Left colon (tissue), 2 donors: ENCODE data around the gene SYNGR4. TPM values are rescaled to one million over a fixed set of nuclear protein-coding genes. Genes with fewer than 3 reads are reported as not detected.
"Not testable (repeated sequence)": the region's sequence is repeated elsewhere in the genome, so short reads cannot be mapped to it uniquely, and the experiment has no call there.

ENCODE experiments used
- ATAC-seq: fragments of 200-7000 bp; cut with Tn5 transposase; one replicate; pipeline ENCODE4 v1.9.1; 2020; ENCODE audit warnings: mild to moderate bottlenecking, moderate library complexity
- DNase-seq, 2 donors: peaks; one replicate each; pipeline ENCODE4 v3.0.0-alpha.2; 2020
- intact Hi-C, 2 donors: fragments of 100-400 bp; cut with DNase I in 1 of 2; cut with micrococcal nuclease in 1 of 2; formaldehyde crosslinking; loops; one replicate each; pipeline versions ENCODE4 v1.11.2 to v1.14.0; 2022; cut with DNase I, micrococcal nuclease
- long read RNA-seq: library from polyadenylated mRNA; unstranded; transcript quantifications from one replicate; pipeline ENCODE4 v2.0.0, GENCODE V29; 2021
- total RNA-seq, 2 donors: library from RNA; stranded (reverse); fragmentation: NEBNext Ultra II Directional; extraction: Animal tissue kit (Norgen Biotek cat#: 25700); gene quantifications; one replicate each; pipeline ENCODE4 v1.2.1, GENCODE V29; 2021
- donor health status: DM: no; HTN: no; CAD: no.
- donor health status: DM: yes; HTN: yes; CAD: no.

Gene SYNGR4
- total RNA-seq, result not detected
- long read RNA-seq, result 0 reads

GRCh38 chr19:48363810-48364597 is at the start of gene SYNGR4, which contains the start of gene TMEM143:
Gene SYNGR4 (plus strand): TSS chr19:48364367. CDS start chr19:48365843, 1,476 bp downstream.
Gene TMEM143 (minus strand): TSS chr19:48363940. CDS start chr19:48363920, 20 bp downstream.
- peak; percentile 81 for ATAC-seq
- peak; percentile 99 for DNase-seq
- intact Hi-C loops, result no loop called here

DNA sequence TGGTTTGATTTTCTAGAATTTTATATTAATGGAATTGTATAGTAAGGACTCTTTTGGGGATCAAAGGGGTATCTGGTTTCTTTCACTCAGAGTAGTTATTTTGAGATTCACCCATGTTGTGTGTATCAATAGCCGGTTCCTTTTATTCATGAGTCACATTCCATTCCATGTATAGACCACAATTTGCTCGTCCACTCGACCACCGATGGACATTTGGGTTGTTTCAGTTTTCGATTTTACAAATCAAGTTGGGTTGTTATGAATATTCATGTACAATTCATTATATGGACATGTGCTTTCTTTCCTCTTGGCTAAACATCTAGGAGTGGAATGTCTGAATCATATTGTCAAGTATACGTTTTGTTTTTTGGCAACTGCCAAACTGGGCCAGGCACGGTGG is 48.5 kb upstream of the SYNGR4 start:
- intact Hi-C loops, result no loop called here
- no peak for ATAC-seq
- no peak for DNase-seq

GRCh38 chr19:48317708-48317960 is 46.5 kb upstream of the SYNGR4 start:
- intact Hi-C loops, DNase-seq, ATAC-seq: not testable (repeated sequence)

GRCh38 chr19:48318286-48318987 is 45.7 kb upstream of the SYNGR4 start:
- ATAC-seq, result no peak
- intact Hi-C loops, result no loop called here
- DNase-seq, result no peak

- intact Hi-C loops, result no loop called here
- ATAC-seq (peak; percentile 41), DNase-seq (peak; percentile 79 to 96)
Observed at GRCh38 chr19:48319647-48320541, 44.3 kb upstream of the SYNGR4 start.

DNA sequence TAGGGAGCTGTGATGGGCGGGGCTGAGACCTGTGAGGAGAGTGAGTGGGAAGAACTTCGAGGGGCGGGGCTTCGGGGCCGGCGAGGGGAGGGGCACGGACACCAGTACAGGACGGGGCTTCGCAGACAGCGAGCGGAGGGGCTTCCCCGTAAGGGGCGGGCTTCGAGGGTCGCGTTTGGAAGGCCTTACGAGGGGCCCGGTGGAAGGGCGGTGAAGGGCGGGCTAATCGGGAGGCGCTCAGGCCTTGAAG is 42.9 kb upstream of the SYNGR4 start:
- DNase-seq (peak; percentile 99 to 100), ATAC-seq (peak; percentile 84)
- intact Hi-C loops, result no loop called here

GRCh38 chr19:48321622-48322591 is 42.3 kb upstream of the SYNGR4 start:
- ATAC-seq (peak; percentile 84), DNase-seq (peak; percentile 98 to 100)
- intact Hi-C loops, result no loop called here

GRCh38 chr19:48325265-48325910 is 38.8 kb upstream of the SYNGR4 start, which contains the start of gene EMP3:
Gene EMP3 (plus strand): TSS chr19:48325552. CDS start chr19:48326845, 1,293 bp downstream.
- DNase-seq, result peak; percentile 80 to 82
- intact Hi-C loops, result no loop called here
- ATAC-seq, result no peak

DNA sequence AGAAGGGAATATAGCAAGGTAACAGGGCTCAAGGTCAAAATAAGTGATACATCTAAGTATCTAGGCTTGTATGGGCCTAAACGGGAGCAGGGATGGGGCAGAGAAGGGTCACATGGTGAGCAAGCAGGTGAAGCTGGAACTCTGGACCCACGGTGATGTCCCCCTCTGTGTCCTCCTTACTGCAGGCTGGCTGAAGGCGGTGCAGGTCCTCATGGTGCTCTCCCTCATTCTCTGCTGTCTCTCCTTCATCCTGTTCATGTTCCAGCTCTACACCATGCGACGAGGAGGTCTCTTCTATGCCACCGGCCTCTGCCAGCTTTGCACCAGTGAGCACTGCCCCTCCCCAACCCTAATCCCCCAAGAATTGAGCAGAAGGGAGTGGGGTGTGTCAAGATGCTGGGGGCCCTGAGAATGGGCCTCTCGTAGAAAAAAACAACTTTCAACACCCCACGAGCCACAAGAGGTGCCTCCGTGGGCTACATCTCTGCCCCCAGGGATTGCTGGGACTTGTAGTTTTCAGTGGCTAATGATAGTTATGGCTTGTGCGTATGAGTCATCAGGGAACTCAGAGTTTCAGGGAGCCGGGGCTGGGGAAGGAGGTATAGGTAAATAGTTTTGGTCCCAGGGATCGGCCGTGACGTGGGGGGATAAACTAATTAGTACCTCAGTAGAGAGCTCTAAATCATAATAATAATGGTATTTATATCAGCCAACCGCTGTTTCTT is 34.8 kb upstream of the SYNGR4 start:
- DNase-seq (peak; percentile 43 to 59), ATAC-seq (no peak)
- intact Hi-C loops, result no loop called here

DNA sequence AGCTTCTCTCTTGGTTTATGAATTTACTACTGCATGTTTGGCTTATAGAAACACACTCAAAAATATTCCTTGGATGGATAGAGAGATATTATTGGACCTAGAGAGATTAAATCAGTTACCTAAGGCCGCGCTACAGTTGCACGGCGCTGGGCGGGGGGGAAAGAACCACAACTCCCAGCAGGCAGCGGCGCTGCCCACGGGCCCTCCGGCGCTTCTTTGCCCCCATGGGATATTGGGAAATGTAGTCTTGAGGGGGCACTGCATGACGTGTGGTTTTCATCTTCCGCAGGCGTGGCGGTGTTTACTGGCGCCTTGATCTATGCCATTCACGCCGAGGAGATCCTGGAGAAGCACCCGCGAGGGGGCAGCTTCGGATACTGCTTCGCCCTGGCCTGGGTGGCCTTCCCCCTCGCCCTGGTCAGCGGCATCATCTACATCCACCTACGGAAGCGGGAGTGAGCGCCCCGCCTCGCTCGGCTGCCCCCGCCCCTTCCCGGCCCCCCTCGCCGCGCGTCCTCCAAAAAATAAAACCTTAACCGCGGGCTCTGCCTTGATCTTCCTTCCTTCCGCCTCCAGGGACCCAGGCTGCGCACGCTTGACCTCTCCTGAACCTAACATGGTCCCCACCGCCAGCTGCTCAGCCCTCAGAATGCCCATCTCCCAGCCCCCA is 34.0 kb upstream of the SYNGR4 start:
- intact Hi-C loops, result no loop called here
- peak; percentile 50 for ATAC-seq

DNA sequence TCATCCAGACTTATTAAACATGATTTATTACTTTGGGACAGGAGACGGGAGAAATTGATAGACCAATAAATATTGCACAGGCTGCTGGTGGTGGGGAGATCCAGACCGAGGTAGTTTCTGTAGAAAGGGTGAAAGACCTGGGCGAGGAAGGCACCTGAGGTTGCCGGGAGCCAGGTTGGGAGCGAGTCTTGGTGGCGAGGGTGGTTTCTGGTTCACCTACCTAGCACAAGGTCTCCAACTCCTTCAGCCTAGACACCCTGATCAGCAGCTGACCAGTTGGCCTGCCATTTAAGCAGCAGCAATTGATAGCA is 31.9 kb upstream of the SYNGR4 start:
- DNase-seq, result no peak
- intact Hi-C loops, result no loop called here
- ATAC-seq, result no peak

More for the DNA sequence above, 34.0 kb upstream of the SYNGR4 start:
- DNase-seq, result peak; percentile 88 to 90

DNA sequence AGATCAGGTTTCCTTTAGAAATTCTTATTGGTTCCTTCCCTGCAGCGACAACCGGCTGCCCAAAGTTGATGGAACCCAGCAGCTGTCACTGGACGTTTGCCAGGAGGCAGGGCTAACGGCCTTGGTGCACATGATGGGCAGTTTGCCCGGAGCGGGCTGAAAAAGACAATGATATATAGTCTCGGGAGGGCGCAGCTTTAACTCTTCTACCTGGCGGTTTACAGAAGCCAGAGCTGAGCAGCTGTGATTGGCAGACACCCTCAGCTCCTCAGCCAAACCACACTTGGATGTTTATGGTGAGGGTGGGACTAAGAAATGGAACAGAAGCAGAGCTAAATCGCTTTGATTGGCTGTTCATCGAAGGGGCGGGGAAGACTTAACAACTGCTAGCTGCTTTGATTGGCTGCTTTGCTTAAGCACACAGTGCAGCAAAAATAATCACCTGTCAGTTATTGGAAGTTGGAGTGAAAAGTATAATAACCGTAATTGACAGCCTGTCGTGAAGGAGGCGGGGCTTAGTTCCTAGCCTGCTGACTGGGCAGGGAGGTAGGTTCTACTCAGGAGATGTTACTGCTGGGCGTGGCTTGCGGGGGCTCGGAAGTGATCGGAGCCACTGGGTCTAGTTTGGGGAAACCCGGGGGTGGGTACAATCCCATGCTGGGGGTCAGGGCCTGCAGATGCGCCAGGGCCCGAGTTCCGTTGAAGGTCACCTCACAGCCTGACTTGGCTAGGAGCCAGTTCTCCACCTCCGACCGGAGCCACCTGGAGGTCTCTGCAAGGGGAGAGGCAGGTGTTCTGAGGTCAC is 31.3 kb upstream of the SYNGR4 start:
- DNase-seq (peak; percentile 97 to 98), ATAC-seq (peak; percentile 74)
- intact Hi-C loops, result no loop called here

DNA sequence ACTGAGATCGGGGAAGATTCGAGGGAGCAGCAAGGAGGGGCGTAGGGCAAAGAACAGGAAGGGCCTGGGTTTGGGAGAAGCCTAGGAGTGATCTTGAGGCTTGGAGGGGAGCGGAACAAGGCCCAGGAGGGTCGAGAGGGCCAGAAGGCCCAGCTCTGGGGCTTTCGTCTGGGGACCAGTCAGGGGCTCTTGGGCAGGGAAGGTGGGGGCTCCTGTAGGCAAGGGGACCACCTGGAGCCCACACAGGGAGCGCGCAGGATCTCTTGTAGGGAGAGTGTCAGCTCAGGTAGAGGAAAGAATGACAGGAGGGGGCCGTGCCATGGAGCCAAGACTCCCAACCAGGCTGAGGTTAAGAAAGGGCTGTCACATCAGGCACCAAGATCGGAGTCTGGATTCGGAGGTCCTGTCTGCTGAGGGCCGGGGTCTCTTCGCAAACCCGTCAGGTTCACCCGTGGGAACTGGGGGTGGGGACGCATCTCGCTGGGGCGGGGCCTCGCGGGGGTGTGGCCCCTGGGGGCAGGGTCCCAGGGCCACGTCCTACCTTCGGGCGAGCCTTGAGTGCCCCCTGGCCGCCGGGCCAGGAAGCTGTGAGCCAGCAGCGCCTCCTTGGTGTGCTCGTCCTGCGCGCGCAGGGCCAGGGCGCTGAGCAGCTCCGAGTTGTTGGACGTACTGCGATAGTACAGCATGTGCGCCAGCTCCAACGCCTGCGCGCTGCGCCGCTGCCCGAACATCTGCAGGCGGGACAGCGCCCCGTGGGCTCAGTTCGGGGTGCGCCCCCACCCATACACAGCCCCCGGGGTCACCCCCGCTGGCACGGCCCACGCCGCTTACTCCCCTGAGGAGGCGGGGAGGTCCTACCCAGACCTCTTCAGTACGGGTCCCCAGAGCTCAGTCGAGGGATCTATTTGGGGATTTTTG is 30.4 kb upstream of the SYNGR4 start:
- intact Hi-C loops, result no loop called here
- DNase-seq (peak; percentile 95 to 96), ATAC-seq (peak; percentile 76)

GRCh38 chr19:48338253-48338755 is 25.9 kb upstream of the SYNGR4 start:
- DNase-seq (no peak), ATAC-seq (no peak)
- intact Hi-C loops, result no loop called here
